ENCODE results near the gene FANCC.
A peak's percentile ranks its signal among the peaks of the same experiment; 100 is the strongest.

The FANCC gene

GRCh38 chr9:95100071-95100627 is 217.4 kb downstream of the FANCC start:
- DNase-seq (ENCODE audit: low spot score), result no peak

GRCh38 chr9:95099321-95100070 is 218.0 kb downstream of the FANCC start:
- no peak for DNase-seq (ENCODE audit: low spot score)

- DNase-seq (ENCODE audit: low spot score), result no peak
Observed at GRCh38 chr9:95098391-95098921, 219.1 kb downstream of the FANCC start.

GRCh38 chr9:95097279-95097678 is 220.2 kb downstream of the FANCC start:
- no peak for DNase-seq (ENCODE audit: low spot score)

GRCh38 chr9:95096807-95097206 is 220.7 kb downstream of the FANCC start:
- DNase-seq (ENCODE audit: low spot score), result no peak

GRCh38 chr9:95096381-95096780 is 221.1 kb downstream of the FANCC start:
- DNase-seq (ENCODE audit: low spot score), result no peak

GRCh38 chr9:95095641-95096355 is 221.7 kb downstream of the FANCC start:
- DNase-seq (ENCODE audit: low spot score), result no peak

- no peak for DNase-seq (ENCODE audit: low spot score)
Observed at GRCh38 chr9:95094002-95094401, 223.5 kb downstream of the FANCC start.

GRCh38 chr9:95093586-95093985 is 223.9 kb downstream of the FANCC start:
- DNase-seq (ENCODE audit: low spot score), result no peak

- no peak for DNase-seq (ENCODE audit: low spot score)
Observed at GRCh38 chr9:95092262-95093072, 225.0 kb downstream of the FANCC start.

GRCh38 chr9:95091601-95092261 is 225.8 kb downstream of the FANCC start:
- no peak for DNase-seq (ENCODE audit: low spot score)

GRCh38 chr9:95090871-95091577 is 226.5 kb downstream of the FANCC start:
- DNase-seq (ENCODE audit: low spot score), result no peak

GRCh38 chr9:95090023-95090791 is 227.3 kb downstream of the FANCC start:
- peak; percentile 77 for DNase-seq (ENCODE audit: low spot score)

GRCh38 chr9:95089257-95090022 is 228.1 kb downstream of the FANCC start:
- no peak for DNase-seq (ENCODE audit: low spot score)

GRCh38 chr9:95088421-95089161 is 228.9 kb downstream of the FANCC start:
- DNase-seq (ENCODE audit: low spot score), result no peak

- no peak for DNase-seq (ENCODE audit: low spot score)
Observed at GRCh38 chr9:95087659-95088242, 229.8 kb downstream of the FANCC start.

GRCh38 chr9:95086564-95086955 is 230.9 kb downstream of the FANCC start:
- no peak for DNase-seq (ENCODE audit: low spot score)

- no peak for DNase-seq (ENCODE audit: low spot score)
Observed at GRCh38 chr9:95085861-95086563, 231.5 kb downstream of the FANCC start.

Measured in cerebellar cortex (tissue), 1 donor.